SKM-1 treated with dmso at 0.1 percent for 144 hours (cell line): ENCODE results near the gene CYP19A1.
A peak's percentile ranks its signal among the peaks of the same experiment; 100 is the strongest.
"Not testable (repeated sequence)": the region's sequence is repeated elsewhere in the genome, so short reads cannot be mapped to it uniquely, and the experiment has no call there.

ENCODE experiments used
- DNase-seq: peaks from one replicate; lab custom pipeline; 2025; ENCODE audit not compliant: unreplicated experiment; lab: John Stamatoyannopoulos, UW

CYP19A1 gene

DNA sequence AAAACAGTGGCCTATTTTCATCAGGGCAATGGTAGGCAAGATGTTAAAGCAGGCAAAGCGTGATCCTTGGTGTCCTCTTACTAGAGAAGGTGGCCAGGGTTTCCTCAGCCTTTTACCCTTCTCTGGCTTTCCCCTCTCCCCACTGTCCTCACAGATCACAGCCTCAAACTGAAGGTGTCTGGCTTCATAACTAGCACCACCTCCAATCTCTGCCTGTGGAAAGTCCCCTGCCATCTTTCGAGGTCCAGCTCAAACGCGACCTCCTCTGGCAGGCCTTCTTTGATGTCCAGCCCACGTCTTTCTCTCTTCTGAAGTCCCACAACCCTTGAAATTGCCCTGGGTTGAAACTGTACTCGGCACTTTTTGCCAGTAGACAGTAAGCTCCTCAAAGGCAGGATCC is 35.9 kb downstream of the CYP19A1 start:
- DNase-seq, result no peak

GRCh38 chr15:51299187-51300015 is 39.0 kb downstream of the CYP19A1 start:
- no peak for DNase-seq

DNA sequence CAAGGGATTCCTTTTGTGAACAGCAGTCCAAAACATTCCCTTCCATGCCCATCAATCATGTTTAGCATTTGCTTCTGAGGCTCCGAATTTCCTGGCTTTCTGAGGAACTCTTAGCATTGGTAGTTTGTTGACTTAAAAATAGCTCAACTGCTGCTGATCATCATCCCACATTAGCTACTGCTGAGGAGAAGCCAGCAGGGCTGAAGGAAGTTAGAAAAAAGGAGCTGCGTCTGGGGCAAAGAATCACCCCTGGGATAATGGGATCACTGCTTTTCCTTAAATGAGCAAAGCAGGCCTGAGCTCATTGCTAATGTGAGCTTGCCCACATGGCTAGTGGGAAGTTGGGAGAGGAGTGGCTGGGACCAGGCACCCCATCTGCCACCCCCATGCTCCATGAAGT is 39.8 kb downstream of the CYP19A1 start:
- DNase-seq, result no peak

GRCh38 chr15:51290720-51291119 is 47.7 kb downstream of the CYP19A1 start:
- no peak for DNase-seq

DNA sequence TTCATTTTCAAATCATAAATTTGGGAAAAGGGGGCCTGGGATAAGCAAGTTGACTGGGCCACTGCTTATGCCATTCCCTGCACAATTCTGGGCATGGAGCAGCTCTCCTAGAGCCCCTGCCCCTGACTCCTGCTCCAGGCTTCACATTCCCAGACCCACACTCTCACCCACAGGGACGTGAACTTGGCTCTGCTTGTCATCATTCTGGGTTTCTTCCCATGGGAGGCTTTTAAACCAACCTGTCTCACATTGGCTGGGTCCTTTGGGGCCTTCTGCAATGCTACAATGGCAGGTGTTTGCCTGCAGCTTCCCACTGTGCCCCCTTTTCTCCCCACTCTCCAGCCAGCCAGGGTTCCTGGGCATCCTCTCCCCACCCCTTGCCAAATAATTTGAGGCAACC is 49.1 kb downstream of the CYP19A1 start:
- DNase-seq, result no peak

GRCh38 chr15:51288143-51289065 is 50.0 kb downstream of the CYP19A1 start:
- DNase-seq, result no peak

DNA sequence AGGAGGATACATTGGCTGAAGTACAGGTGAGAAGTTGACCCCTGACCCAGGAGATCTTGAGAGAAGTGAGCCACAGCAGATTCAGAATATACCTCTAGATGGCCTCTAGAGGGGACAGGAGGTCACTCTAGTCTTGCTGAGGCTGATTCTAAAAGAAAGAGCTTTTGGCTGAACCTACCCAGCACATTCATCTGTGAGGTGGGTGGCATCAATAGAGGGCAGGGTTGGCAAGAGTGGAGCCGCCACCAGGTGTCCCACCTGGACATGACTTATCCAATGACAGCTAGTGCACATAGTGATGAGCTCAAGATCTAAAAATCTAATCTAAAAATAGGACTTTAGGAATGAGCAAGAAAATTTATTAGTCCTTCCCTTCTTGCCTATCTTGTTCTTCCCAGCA is 51.6 kb downstream of the CYP19A1 start:
- DNase-seq, result no peak

- no peak for DNase-seq
These were observed 53.0 kb downstream of the CYP19A1 start for GRCh38 chr15:51285399-51285798.

DNA sequence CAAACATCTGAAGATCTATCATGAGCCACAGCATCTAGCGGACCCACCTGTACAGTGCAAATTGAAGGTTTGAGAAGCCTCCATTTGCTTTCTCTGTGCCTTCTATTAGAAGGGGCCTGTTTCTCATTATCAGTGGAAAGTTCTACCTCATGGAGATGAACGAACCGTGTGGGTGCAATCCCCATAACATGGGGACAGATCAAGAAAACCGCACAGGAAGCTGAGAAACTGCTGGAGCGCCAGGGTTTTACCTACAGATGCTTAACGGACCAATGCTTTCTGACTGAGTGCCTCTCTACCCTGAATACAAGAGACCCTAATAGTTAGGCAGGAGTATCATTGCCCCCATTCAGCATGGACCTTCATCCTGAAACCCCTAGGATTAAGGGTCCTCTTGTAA is 53.5 kb downstream of the CYP19A1 start:
- no peak for DNase-seq

- no peak for DNase-seq
These were observed 55.4 kb downstream of the CYP19A1 start for GRCh38 chr15:51283026-51283425.

DNA sequence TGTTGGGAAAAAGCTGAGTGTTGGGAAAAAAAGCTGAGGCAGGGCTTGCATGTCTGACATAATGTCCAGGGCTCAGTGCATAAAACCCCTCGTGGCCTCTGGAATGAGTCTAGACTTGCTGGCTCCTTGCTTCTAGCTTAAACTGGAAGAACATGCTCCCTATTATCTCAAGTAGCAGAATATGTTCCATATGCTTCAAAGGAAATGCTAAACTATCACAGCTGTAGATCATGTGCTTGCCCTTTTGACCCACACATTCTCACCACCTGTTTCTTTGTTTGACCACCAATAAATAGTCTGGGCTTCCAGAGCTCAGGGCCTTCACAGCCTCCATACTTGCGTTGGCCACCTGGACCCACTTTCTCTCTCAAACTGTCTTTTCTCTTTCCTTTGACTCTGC is 56.2 kb downstream of the CYP19A1 start:
- DNase-seq, result not testable (repeated sequence)

DNA sequence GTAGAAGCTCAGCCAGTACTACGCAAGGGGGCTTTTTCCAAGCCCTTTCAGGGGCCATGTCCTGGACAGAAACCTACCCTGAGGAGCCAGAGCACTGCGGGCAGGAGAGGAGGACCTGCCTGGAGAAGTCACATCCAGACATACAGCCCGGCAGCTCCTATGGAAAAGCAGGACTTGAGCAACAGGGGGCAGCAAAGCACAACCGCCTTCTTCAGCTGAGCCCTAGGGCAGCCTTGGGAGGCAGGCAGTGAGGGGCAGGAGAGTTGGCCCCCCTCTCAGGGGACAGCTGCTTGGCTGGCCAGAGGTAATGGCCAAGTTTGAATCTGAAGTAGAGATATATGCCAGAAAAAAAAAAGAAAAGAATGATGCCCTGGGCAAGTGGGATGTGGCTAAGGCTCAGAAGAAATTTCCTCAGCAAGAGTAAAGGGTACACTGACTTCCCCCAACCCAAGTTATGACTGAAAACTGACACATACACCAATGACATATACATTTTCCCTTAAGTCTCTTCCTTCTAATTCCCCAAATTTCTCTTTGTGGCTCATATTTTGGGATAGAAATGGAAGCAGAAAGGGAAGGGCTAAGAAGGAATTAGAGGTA is 56.9 kb downstream of the CYP19A1 start:
- DNase-seq, result peak; percentile 49

- no peak for DNase-seq
These were observed 57.6 kb downstream of the CYP19A1 start for GRCh38 chr15:51280838-51281237.

DNA sequence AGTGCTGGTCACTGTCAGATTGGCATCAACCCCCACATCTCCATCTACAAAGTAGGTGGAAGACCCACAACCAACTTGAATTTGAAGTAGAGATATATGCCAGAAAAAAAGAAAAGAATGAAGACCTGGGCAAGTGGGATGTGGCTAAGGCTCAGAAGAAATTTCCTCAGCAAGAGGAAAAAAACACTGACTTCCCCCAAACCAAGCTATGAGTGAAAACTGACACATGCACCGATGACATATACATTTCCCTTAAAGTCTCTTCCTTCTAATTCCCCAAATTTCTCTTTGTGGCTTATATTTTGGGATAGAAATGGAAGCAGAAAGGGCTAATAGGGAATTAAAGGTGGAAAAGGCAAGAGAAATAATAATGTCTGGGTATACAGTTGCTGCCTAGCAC is 59.0 kb downstream of the CYP19A1 start:
- no peak for DNase-seq

- DNase-seq, result no peak
These were observed 61.3 kb downstream of the CYP19A1 start for GRCh38 chr15:51277101-51277500.

- DNase-seq, result no peak
These were observed 63.4 kb downstream of the CYP19A1 start for GRCh38 chr15:51274956-51275355.

DNA sequence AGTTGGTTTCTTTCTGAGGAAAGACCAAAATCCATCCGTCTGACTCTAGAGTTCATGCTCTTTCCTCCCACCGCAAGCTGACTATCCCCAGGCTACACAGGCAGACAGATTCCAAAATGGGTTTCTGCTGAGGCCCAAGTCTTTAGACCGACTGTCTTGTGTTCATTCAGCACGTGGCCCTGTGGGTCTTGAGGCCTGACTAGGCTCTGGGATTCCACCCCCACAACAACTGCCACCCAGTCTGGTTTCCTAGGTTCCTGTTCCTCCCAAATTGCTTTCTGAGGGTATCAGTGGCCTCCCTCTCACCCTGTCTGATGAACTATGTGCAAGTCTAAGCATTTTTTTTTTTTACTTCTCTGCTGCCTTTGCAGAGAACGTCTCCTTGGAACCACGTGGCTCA is 67.7 kb downstream of the CYP19A1 start:
- DNase-seq, result no peak

GRCh38 chr15:51269496-51269895 is 68.9 kb downstream of the CYP19A1 start:
- no peak for DNase-seq

DNA sequence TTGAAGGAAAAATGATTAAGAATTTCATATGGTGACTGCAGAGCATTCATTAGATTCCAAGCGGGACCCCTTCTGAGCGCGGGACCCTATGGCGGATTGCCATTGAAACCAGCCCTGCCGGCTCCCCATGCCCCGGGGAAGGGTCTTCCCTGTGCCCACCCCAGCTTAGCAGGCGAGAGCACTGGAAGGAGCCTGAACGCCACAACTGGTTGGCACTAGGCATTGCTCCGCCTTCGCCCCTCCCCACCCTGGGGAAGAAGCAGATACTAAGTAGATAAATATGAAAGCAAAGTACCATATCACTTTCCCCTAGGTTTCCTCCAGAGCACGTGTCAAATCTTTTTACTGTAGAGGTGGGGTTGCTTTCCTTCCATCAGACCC is 70.7 kb downstream of the CYP19A1 start:
- no peak for DNase-seq

GRCh38 chr15:51267051-51267702 is 71.2 kb downstream of the CYP19A1 start:
- DNase-seq, result no peak

DNA sequence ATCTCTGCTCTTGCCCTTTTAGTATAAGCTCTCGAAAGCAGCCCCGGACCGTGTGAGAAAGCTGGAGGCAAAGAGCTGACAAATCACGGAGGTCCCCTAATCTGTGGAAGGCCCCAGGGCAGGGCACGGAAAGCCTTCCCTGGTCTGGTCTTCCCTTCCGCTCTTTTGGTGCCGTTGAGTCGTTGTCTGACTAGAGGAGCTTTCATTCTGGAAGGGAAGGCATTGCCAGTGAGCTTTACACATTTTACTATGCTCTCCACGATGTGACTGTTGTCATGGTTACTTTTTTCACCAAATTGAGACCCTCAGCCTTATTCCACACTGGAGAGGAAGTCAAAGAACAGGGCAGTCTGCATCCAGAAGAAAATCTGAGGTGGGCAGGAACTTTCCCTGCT is 71.7 kb downstream of the CYP19A1 start:
- DNase-seq, result no peak
